Small intestine (tissue), 7 donors: ENCODE measurements around the gene LRRC61. TPM values are rescaled to one million over a fixed set of nuclear protein-coding genes. Genes with fewer than 3 reads are reported as not detected.

Source experiments
- DNase-seq, 2 donors: peaks; one replicate each; pipeline versions ENCODE4 v3.0.0 to v3.0.0-alpha.2; 2013
- FAIRE-seq: peaks from 2 replicates; lab custom pipeline; 2012; peaks lifted over from hg19 to GRCh38; lab: Jason Lieb, UNC
- H3K27ac ChIP-seq, 3 donors: one replicate each; pipeline ENCODE4 v1.5.1; 2013; ENCODE audit warnings: low read length in 2 of 3, mild to moderate bottlenecking in 2 of 3, control low read depth in 1 of 3, inconsistent platforms in 1 of 3, low read depth in 1 of 3, moderate library complexity in 1 of 3
- H3K27me3 ChIP-seq, 3 donors: one replicate each; pipeline ENCODE4 v1.6.1; 2013; ENCODE audit warnings: low read length in 3 of 3, inconsistent platforms in 1 of 3; ENCODE audit not compliant: control insufficient read depth in 3 of 3, insufficient read depth in 3 of 3
- H3K36me3 ChIP-seq, 3 donors: one replicate each; pipeline ENCODE4 v1.6.1; 2013; ENCODE audit warnings: low read length in 3 of 3, inconsistent platforms in 1 of 3, low read depth in 1 of 3, mild to moderate bottlenecking in 1 of 3, moderate library complexity in 1 of 3; ENCODE audit not compliant: control insufficient read depth in 3 of 3, insufficient read depth in 2 of 3
- H3K4me1 ChIP-seq, 3 donors: one replicate each; pipeline ENCODE4 v1.6.1; 2013; ENCODE audit warnings: low read length in 2 of 3, inconsistent platforms in 1 of 3, low read depth in 1 of 3, mild to moderate bottlenecking in 1 of 3, moderate library complexity in 1 of 3; ENCODE audit not compliant: control insufficient read depth in 3 of 3, insufficient read depth in 2 of 3
- H3K4me3 ChIP-seq, 3 donors: one replicate each; pipeline ENCODE4 v1.5.1; 2013; ENCODE audit warnings: low read length in 3 of 3, control low read depth in 1 of 3, inconsistent platforms in 1 of 3, low read depth in 1 of 3, mild to moderate bottlenecking in 1 of 3, moderate library complexity in 1 of 3
- H3K9me3 ChIP-seq, 2 donors: one replicate each; pipeline ENCODE4 v1.6.1; 2013; ENCODE audit warnings: low read depth in 1 of 2, low read length in 1 of 2; ENCODE audit not compliant: control insufficient read depth in 2 of 2, insufficient read depth in 1 of 2
- WGBS, 3 donors: extraction: QIAGEN DNeasy Blood & Tissue Kit; methylation state at CpG; one replicate each; pipeline ENCODE4 v1.1.7; 2013; 5-methylcytosine and 5-hydroxymethylcytosine counted together
- polyA plus RNA-seq, 4 donors: library from polyadenylated mRNA; stranded (reverse) in 3 of 4; unstranded in 1 of 4; fragments of 200-250 nt in 3 of 4; fragments of 120-200 nt in 1 of 4; gene quantifications; one replicate each; pipeline versions ENCODE4 v1.2.1 to v1.2.3, GENCODE V29; 2013
- donor health status: healthy with polysubstance abuse.
- donor health status: control.
- donor health status: control.
- donor health status: Bipolar disorder and iron deficiency.
- donor health status: healthy.

LRRC61 gene
- polyA plus RNA-seq, 4 donors, result 5.6 to 23.6 (median 12.3) TPM

- FAIRE-seq, result no peak
- Histone ChIP-seq H3K9me3 (no peaks in the 10 kb centered on the region), H3K27me3 (no peaks in the 10 kb centered on the region), H3K4me3 (peak overlapping the region; percentile 76 to 89 (median 86)), H3K4me1 (peaks cover 0 to 49% (median 10%) of the 10 kb centered on the region in 3 donors), H3K36me3 (peaks cover 0 to 47% (median 16%) of the 10 kb centered on the region in 3 donors), H3K27ac (peak overlapping the region; percentile 88 to 98 (median 97))
- 0 to 1% (median 0%) methylated on average over 31 to 58 of the region's 58 CpGs for WGBS, 3 donors
- DNase-seq, result peak; percentile 74 to 87
Measured at GRCh38 chr7:150368884-150369747, 46.0 kb downstream of the LRRC61 start.

DNA sequence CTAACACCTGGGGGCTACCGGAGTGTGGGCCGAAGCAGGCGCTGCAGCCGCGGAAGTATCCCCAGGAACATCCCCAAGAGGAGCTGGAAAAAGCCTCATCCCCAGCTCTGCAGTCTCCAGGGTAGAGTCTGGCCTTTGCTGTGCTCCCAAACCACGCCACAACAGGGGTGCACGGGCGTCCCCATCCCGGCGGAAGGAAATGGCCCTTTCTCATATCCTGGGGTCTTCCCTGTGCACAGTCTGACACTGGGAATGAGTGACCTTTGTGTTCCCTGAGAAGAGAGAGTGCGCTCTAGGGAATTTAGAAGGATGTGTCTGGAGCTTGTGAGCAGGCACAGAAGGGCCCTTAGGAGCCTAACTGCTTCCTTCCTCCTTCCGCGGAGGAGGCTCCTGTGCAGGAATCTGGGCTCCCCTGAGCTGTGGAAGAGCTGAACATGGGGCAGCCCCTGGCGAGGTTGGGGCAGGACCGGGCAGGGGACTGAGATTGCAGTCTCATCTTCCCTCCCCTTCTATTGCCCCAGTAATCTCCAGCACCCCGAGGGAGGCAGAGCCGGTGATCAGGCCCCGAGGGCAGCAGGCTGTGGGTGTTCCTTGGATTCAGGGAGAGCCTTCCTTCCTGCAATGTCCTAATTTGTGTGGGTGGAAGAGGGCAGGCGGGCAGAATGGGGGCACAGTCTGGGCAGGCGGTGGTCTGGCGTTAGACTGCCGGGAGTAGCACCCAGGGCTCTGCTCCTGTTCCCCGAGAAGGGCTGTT, 46.8 kb downstream of the LRRC61 start:
- peak in 1 of 2 donors; percentile 52 for DNase-seq
- Histone ChIP-seq H3K4me1 (peaks cover 0 to 55% (median 10%) of the 10 kb centered on the region in 3 donors), H3K9me3 (no peaks in the 10 kb centered on the region), H3K27me3 (no peaks in the 10 kb centered on the region), H3K4me3 (peak overlapping the region; percentile 76 to 89 (median 86)), H3K36me3 (peaks cover 0 to 53% (median 16%) of the 10 kb centered on the region in 3 donors), H3K27ac (peak overlapping the region; percentile 88 to 98 (median 97))
- WGBS, 3 donors, result 11 to 34% (median 24%) methylated on average over 22 to 23 of the region's 23 CpGs
- no peak for FAIRE-seq

- no peak for DNase-seq
- H3K27me3 ChIP-seq, result no peaks in the 10 kb centered on the region
- H3K36me3 ChIP-seq, result peaks cover 0 to 55% (median 16%) of the 10 kb centered on the region in 3 donors
- H3K9me3 ChIP-seq, result no peaks in the 10 kb centered on the region
- no peak for FAIRE-seq
- H3K27ac ChIP-seq, result peak overlapping the region; percentile 0 to 98 (median 97)
- H3K4me3 ChIP-seq, result peak overlapping the region in 2 of 3 donors; percentile 86 to 89
- 20 to 66% (median 43%) methylated on average over 3 of the region's 3 CpGs for WGBS, 3 donors
- peaks cover 0 to 55% (median 11%) of the 10 kb centered on the region in 3 donors for H3K4me1 ChIP-seq
Measured at GRCh38 chr7:150370612-150371071, 47.5 kb downstream of the LRRC61 start.

- WGBS, 3 donors, result 30 to 81% (median 40%) methylated on average over 46 to 48 of the region's 48 CpGs
- Histone ChIP-seq H3K27ac (peak overlapping the region; percentile 0 to 98 (median 97)), H3K4me1 (peaks cover 2 to 57% (median 12%) of the 10 kb centered on the region in 3 donors), H3K9me3 (no peaks in the 10 kb centered on the region), H3K4me3 (peak overlapping the region in 1 of 3 donors; percentile 2), H3K27me3 (no peaks in the 10 kb centered on the region), H3K36me3 (peaks cover 0 to 56% (median 20%) of the 10 kb centered on the region in 3 donors)
- FAIRE-seq (no peak), DNase-seq (no peak)
Measured at GRCh38 chr7:150371131-150371995, 48.2 kb downstream of the LRRC61 start.

- Histone ChIP-seq H3K27ac (no peak overlapping the region), H3K4me3 (peak overlapping the region in 1 of 3 donors; percentile 30), H3K27me3 (no peaks in the 10 kb centered on the region), H3K9me3 (no peaks in the 10 kb centered on the region), H3K36me3 (peaks cover 0 to 61% (median 20%) of the 10 kb centered on the region in 3 donors), H3K4me1 (peaks cover 5 to 61% (median 12%) of the 10 kb centered on the region in 3 donors)
- no peak for FAIRE-seq
- 37 to 88% (median 55%) methylated on average over 30 of the region's 30 CpGs for WGBS, 3 donors
- DNase-seq, result no peak
Measured at GRCh38 chr7:150371996-150372270, 48.8 kb downstream of the LRRC61 start.

DNA sequence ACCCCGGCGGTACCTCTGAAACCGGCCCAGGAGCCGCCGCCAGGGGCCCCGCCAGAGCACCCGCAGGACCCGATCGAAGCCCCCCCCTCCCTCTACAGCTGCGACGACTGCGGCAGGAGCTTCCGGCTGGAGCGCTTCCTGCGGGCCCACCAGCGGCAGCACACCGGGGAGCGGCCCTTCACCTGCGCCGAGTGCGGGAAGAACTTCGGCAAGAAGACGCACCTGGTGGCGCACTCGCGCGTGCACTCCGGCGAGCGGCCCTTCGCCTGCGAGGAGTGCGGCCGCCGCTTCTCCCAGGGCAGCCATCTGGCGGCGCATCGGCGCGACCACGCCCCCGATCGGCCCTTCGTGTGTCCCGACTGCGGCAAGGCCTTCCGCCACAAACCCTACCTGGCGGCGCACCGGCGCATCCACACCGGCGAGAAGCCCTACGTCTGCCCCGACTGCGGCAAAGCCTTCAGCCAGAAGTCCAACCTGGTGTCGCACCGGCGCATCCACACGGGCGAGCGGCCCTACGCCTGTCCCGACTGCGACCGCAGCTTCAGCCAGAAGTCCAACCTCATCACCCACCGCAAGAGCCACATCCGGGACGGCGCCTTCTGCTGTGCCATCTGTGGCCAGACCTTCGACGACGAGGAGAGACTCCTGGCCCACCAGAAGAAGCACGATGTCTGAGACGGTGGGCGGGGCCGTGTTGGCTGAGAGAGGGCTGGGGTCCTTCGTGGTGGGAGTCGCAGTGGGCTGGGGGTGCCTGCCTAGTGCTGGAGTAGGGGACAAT, 49.3 kb downstream of the LRRC61 start:
- H3K9me3 ChIP-seq, result no peaks in the 10 kb centered on the region
- peak overlapping the region in 2 of 3 donors; percentile 12 to 30 for H3K4me3 ChIP-seq
- WGBS, 3 donors, result 35 to 77% (median 44%) methylated on average over 70 to 79 of the region's 79 CpGs
- peaks cover 0 to 61% (median 20%) of the 10 kb centered on the region in 3 donors for H3K36me3 ChIP-seq
- DNase-seq, result peak in 1 of 2 donors; percentile 52
- peak overlapping the region in 2 of 3 donors; percentile 21 to 41 for H3K27ac ChIP-seq
- H3K27me3 ChIP-seq, result no peaks in the 10 kb centered on the region
- no peak for FAIRE-seq
- peaks cover 5 to 63% (median 12%) of the 10 kb centered on the region in 3 donors for H3K4me1 ChIP-seq

DNA sequence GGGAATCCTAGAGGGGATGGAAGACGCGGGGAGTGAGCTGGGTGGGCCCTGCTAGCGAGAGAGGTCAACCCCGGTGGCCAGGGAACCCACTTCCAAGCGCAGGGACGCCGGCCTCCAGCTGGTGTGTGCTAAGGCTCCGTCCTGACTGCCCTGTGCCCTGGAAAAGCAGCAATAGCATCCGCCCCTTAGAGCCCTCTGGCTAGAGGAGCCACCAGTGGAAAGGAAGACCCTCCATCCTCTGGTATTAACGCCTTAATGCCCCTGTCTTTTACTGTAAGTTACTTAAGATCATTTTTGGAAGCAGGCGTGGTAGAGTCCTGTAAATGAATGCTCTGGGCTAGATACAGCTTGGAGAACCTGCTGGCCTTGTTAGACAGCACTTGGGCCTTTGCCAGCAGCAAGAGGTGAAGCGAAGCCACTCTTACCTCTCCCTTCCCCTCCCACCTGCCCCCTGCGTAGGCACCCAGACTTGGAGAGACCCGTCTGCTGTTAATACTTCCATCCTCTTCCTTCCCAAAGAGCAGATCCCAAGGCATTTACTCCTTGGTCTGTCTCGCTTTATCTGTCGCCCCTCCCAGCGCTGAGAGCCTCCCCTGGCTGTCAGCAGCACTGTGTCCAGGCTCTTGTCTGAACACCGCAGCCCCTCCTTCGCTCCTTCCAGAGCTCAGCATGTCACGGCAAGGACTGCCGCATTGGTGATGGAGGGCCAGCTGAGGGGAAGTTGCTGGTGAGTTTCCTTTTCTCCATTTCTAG, 50.1 kb downstream of the LRRC61 start:
- Histone ChIP-seq H3K27me3 (no peaks in the 10 kb centered on the region), H3K27ac (peak overlapping the region; percentile 14 to 41 (median 21)), H3K9me3 (no peaks in the 10 kb centered on the region), H3K4me3 (peak overlapping the region in 1 of 3 donors; percentile 30), H3K36me3 (peaks cover 0 to 61% (median 20%) of the 10 kb centered on the region in 3 donors), H3K4me1 (peaks cover 5 to 64% (median 15%) of the 10 kb centered on the region in 3 donors)
- FAIRE-seq (no peak), DNase-seq (peak; percentile 46 to 57)
- 17 to 61% (median 38%) methylated on average over 21 of the region's 21 CpGs for WGBS, 3 donors
